NOMO-1 treated with DMSO at 0.1 percent for 48 hours (cell line): ENCODE data around the gene LEMD2.

Experiments used
- DNase-seq: peaks from one replicate; lab custom pipeline; 2025; ENCODE audit not compliant: unreplicated experiment; lab: John Stamatoyannopoulos, UW

Gene LEMD2

GRCh38 chr6:33724102-33725023 is 64.6 kb downstream of the LEMD2 start:
- no peak for DNase-seq

- DNase-seq, result no peak
These were observed 65.4 kb downstream of the LEMD2 start for GRCh38 chr6:33723371-33724085.

- DNase-seq, result no peak
These were observed 66.8 kb downstream of the LEMD2 start for GRCh38 chr6:33722103-33722623.

- DNase-seq, result no peak
These were observed 67.4 kb downstream of the LEMD2 start for GRCh38 chr6:33721508-33721907.
